Naive thymus-derived CD8-positive, alpha-beta T cell (primary cell): Measurements from ENCODE around the gene SGCD. TPM values are rescaled to one million over a fixed set of nuclear protein-coding genes. Genes with fewer than 3 reads are reported as not detected.

Source experiments
- ATAC-seq, 2 donors: fragments of 150-1000 bp; cut with Tn5 transposase in 1 of 2; sonication (Bioruptor Pico), chemical (Tn5 transposase) in 1 of 2; 1 replicate in 1 of 2; 2 replicates in 1 of 2; pipeline ENCODE4 v1.10.0; 2021; ENCODE audit warnings: mild to moderate bottlenecking in 2 of 2, moderate library complexity in 2 of 2
- POLR2A ChIA-PET: fragments of 350-600 bp; sonication (Branson Sonifier 250); formaldehyde crosslinking; loops from one replicate; lab custom pipeline; 2021; ENCODE audit warnings: antibody characterized with exemption; lab: Charles Lee
- DNase-seq, 10 donors: peaks; one replicate each; pipeline versions ENCODE4 v3.0.0 to v3.0.0-alpha.2; 2020 to 2022
- H3K27ac Mint-ChIP-seq, 10 donors: one replicate each; pipeline ENCODE4 v1.8.0; 2020 to 2022; ENCODE audit warnings: mild to moderate bottlenecking in 10 of 10, mixed read lengths in 10 of 10, moderate library complexity in 4 of 10, inconsistent platforms in 1 of 10
- H3K27me3 Mint-ChIP-seq, 5 donors: one replicate each; pipeline ENCODE4 v1.8.0; 2021 to 2022; ENCODE audit warnings: mixed read lengths in 5 of 5
- H3K36me3 Mint-ChIP-seq, 3 donors: one replicate each; pipeline ENCODE4 v1.8.0; 2020 to 2022; ENCODE audit warnings: mixed read lengths in 3 of 3, mild to moderate bottlenecking in 2 of 3, inconsistent platforms in 1 of 3
- H3K4me1 Mint-ChIP-seq, 4 donors: one replicate each; pipeline ENCODE4 v1.8.0; 2021 to 2022; ENCODE audit warnings: mixed read lengths in 4 of 4
- H3K4me3 Mint-ChIP-seq, 10 donors: one replicate each; pipeline ENCODE4 v1.8.0; 2020 to 2022; ENCODE audit warnings: mild to moderate bottlenecking in 10 of 10, mixed read lengths in 10 of 10, moderate library complexity in 6 of 10, inconsistent platforms in 1 of 10
- H3K9me3 Mint-ChIP-seq, 9 donors: one replicate each; pipeline ENCODE4 v1.8.0; 2020 to 2022; ENCODE audit warnings: mixed read lengths in 9 of 9, mild to moderate bottlenecking in 3 of 9, inconsistent platforms in 1 of 9, moderate library complexity in 1 of 9
- polyA plus RNA-seq, 3 donors: library from polyadenylated mRNA; unstranded; fragments of 300-500 nt; fragmentation: Illumina TruSeq; gene quantifications; one replicate each; pipeline ENCODE4 v1.2.3, GENCODE V29; 2021
- total RNA-seq, 8 experiments: library from RNA in 2 of 8; stranded (reverse) in 2 of 8; gene quantifications; one replicate each; pipeline ENCODE4 v1.2.3 and lab custom pipeline; 2021 to 2026

SGCD gene
- total and polyA plus RNA-seq, 5 experiments from 2014 or later, result 0.18 to 2.0 TPM; not detected in 3

GRCh38 chr5:156778139-156778706 lies 451.3 kb downstream of the SGCD start:
- H3K27ac Mint-ChIP-seq, result no peak overlapping the region
- no peak overlapping the region for H3K4me3 Mint-ChIP-seq
- H3K4me1 Mint-ChIP-seq, result peaks cover 0 to 2% (median under 1%) of the 10 kb centered on the region in 4 donors
- no peak for DNase-seq
- peaks cover 0 to 2% (median 0%) of the 10 kb centered on the region in 3 donors for H3K36me3 Mint-ChIP-seq
- H3K27me3 Mint-ChIP-seq, result peaks cover 0 to 9% (median 2%) of the 10 kb centered on the region in 5 donors
- POLR2A ChIA-PET, result no interaction called here
- ATAC-seq, result no peak
- H3K9me3 Mint-ChIP-seq, result peaks cover 0 to 6% (median 0%) of the 10 kb centered on the region in 9 donors

- ATAC-seq, result no peak
These were observed 451.8 kb downstream of the SGCD start for GRCh38 chr5:156778752-156779151.

GRCh38 chr5:156779436-156779835 lies 452.5 kb downstream of the SGCD start:
- POLR2A ChIA-PET, result no interaction called here
- H3K27ac Mint-ChIP-seq, result no peak overlapping the region
- H3K36me3 Mint-ChIP-seq, result peaks cover 0 to 9% (median 6%) of the 10 kb centered on the region in 3 donors
- H3K27me3 Mint-ChIP-seq, result peaks cover 0 to 9% (median 3%) of the 10 kb centered on the region in 5 donors
- H3K4me3 Mint-ChIP-seq, result no peak overlapping the region
- H3K4me1 Mint-ChIP-seq, result no peaks in the 10 kb centered on the region
- peaks cover 0 to 11% (median 9%) of the 10 kb centered on the region in 9 donors for H3K9me3 Mint-ChIP-seq
- ATAC-seq (no peak), DNase-seq (no peak)

More at GRCh38 chr5:156778752-156779151, 451.8 kb downstream of the SGCD start:
- Mint-ChIP-seq H3K27ac (no peak overlapping the region), H3K9me3 (peaks cover 0 to 7% (median 3%) of the 10 kb centered on the region in 9 donors), H3K4me1 (peaks cover 0 to 2% (median under 1%) of the 10 kb centered on the region in 4 donors), H3K27me3 (peaks cover 0 to 9% (median 2%) of the 10 kb centered on the region in 5 donors), H3K36me3 (peaks cover 0 to 4% (median 2%) of the 10 kb centered on the region in 3 donors), H3K4me3 (no peak overlapping the region)
- DNase-seq, result no peak
- POLR2A ChIA-PET, result no interaction called here

- peaks cover 0 to 10% (median 1%) of the 10 kb centered on the region in 5 donors for H3K27me3 Mint-ChIP-seq
- no peak overlapping the region for H3K4me3 Mint-ChIP-seq
- no peaks in the 10 kb centered on the region for H3K4me1 Mint-ChIP-seq
- POLR2A ChIA-PET, result no interaction called here
- no peak for ATAC-seq
- DNase-seq, result no peak
- peaks cover 0 to 21% (median 9%) of the 10 kb centered on the region in 3 donors for H3K36me3 Mint-ChIP-seq
- H3K9me3 Mint-ChIP-seq, result peaks cover 0 to 43% (median 14%) of the 10 kb centered on the region in 9 donors
- H3K27ac Mint-ChIP-seq, result no peak overlapping the region
These were observed 456.1 kb downstream of the SGCD start for GRCh38 chr5:156783092-156783491.

GRCh38 chr5:156794687-156795086 lies 467.7 kb downstream of the SGCD start:
- peak overlapping the region in 2 of 10 donors; percentile 35 for H3K27ac Mint-ChIP-seq
- ATAC-seq (no peak), DNase-seq (no peak)
- H3K9me3 Mint-ChIP-seq, result peaks cover 0 to 5% (median 0%) of the 10 kb centered on the region in 9 donors
- peaks cover 0 to 8% (median 6%) of the 10 kb centered on the region in 5 donors for H3K27me3 Mint-ChIP-seq
- peaks cover 2 to 6% (median 5%) of the 10 kb centered on the region in 4 donors for H3K4me1 Mint-ChIP-seq
- H3K4me3 Mint-ChIP-seq, result no peak overlapping the region
- POLR2A ChIA-PET, result no interaction called here
- no peaks in the 10 kb centered on the region for H3K36me3 Mint-ChIP-seq

GRCh38 chr5:156798201-156798600 lies 471.2 kb downstream of the SGCD start:
- Mint-ChIP-seq H3K4me3 (no peak overlapping the region), H3K27ac (no peak overlapping the region), H3K4me1 (peaks cover 4 to 6% (median 5%) of the 10 kb centered on the region in 4 donors), H3K36me3 (peaks cover 0 to 3% (median 0%) of the 10 kb centered on the region in 3 donors), H3K27me3 (peaks cover 0 to 8% (median 6%) of the 10 kb centered on the region in 5 donors), H3K9me3 (peaks cover 0 to 3% (median 0%) of the 10 kb centered on the region in 9 donors)
- POLR2A ChIA-PET, result no interaction called here
- ATAC-seq (no peak), DNase-seq (no peak)

- Mint-ChIP-seq H3K27me3 (peaks cover 0 to 8% (median 6%) of the 10 kb centered on the region in 5 donors), H3K9me3 (peaks cover 0 to 3% (median 0%) of the 10 kb centered on the region in 9 donors), H3K27ac (no peak overlapping the region), H3K4me1 (peaks cover under 1 to 5% (median 3%) of the 10 kb centered on the region in 4 donors), H3K36me3 (peaks cover 0 to 3% (median 0%) of the 10 kb centered on the region in 3 donors), H3K4me3 (no peak overlapping the region)
- ATAC-seq (no peak), DNase-seq (no peak)
- POLR2A ChIA-PET, result no interaction called here
These were observed 472.2 kb downstream of the SGCD start for GRCh38 chr5:156799171-156799570.

GRCh38 chr5:156800929-156801328 lies 474.0 kb downstream of the SGCD start:
- ATAC-seq, result no peak
- POLR2A ChIA-PET, result no interaction called here
- Mint-ChIP-seq H3K27me3 (peaks cover 0 to 6% (median 5%) of the 10 kb centered on the region in 5 donors), H3K36me3 (peaks cover 0 to 5% (median 0%) of the 10 kb centered on the region in 3 donors), H3K27ac (no peak overlapping the region), H3K4me3 (no peak overlapping the region), H3K9me3 (peaks cover 0 to 7% (median 0%) of the 10 kb centered on the region in 9 donors), H3K4me1 (peaks cover 0 to 4% (median 1%) of the 10 kb centered on the region in 4 donors)
- no peak for DNase-seq

- Mint-ChIP-seq H3K4me1 (peaks cover 0 to 4% (median 1%) of the 10 kb centered on the region in 4 donors), H3K36me3 (peaks cover 0 to 7% (median 7%) of the 10 kb centered on the region in 3 donors), H3K27ac (no peak overlapping the region), H3K9me3 (peaks cover 0 to 11% (median 7%) of the 10 kb centered on the region in 9 donors), H3K27me3 (peaks cover 0 to 9% (median 4%) of the 10 kb centered on the region in 5 donors), H3K4me3 (no peak overlapping the region)
- DNase-seq (no peak), ATAC-seq (no peak)
- POLR2A ChIA-PET, result no interaction called here
These were observed 475.5 kb downstream of the SGCD start for GRCh38 chr5:156802501-156802900.

GRCh38 chr5:156803404-156803803 lies 476.4 kb downstream of the SGCD start:
- POLR2A ChIA-PET, result no interaction called here
- no peak overlapping the region for H3K27ac Mint-ChIP-seq
- H3K27me3 Mint-ChIP-seq, result peaks cover 0 to 11% (median 4%) of the 10 kb centered on the region in 5 donors
- H3K4me1 Mint-ChIP-seq, result peaks cover 0 to 4% (median 1%) of the 10 kb centered on the region in 4 donors
- H3K36me3 Mint-ChIP-seq, result peaks cover 0 to 8% (median 7%) of the 10 kb centered on the region in 3 donors
- ATAC-seq (no peak), DNase-seq (no peak)
- H3K4me3 Mint-ChIP-seq, result no peak overlapping the region
- H3K9me3 Mint-ChIP-seq, result peaks cover 0 to 15% (median 7%) of the 10 kb centered on the region in 9 donors

GRCh38 chr5:156812959-156813358 lies 486.0 kb downstream of the SGCD start:
- Mint-ChIP-seq H3K4me3 (no peak overlapping the region), H3K9me3 (peaks cover 0 to 10% (median 0%) of the 10 kb centered on the region in 9 donors), H3K27me3 (peaks cover 0 to 4% (median 0%) of the 10 kb centered on the region in 5 donors), H3K4me1 (peaks cover 0 to under 1% (median 0%) of the 10 kb centered on the region in 4 donors), H3K36me3 (no peaks in the 10 kb centered on the region), H3K27ac (no peak overlapping the region)
- DNase-seq (no peak), ATAC-seq (no peak)
- POLR2A ChIA-PET, result no interaction called here

GRCh38 chr5:156815988-156816599 lies 489.1 kb downstream of the SGCD start:
- Mint-ChIP-seq H3K9me3 (peaks cover 0 to 3% (median 0%) of the 10 kb centered on the region in 9 donors), H3K4me1 (peaks cover 0 to 1% (median 0%) of the 10 kb centered on the region in 4 donors), H3K36me3 (no peaks in the 10 kb centered on the region), H3K27me3 (peaks cover 0 to 4% (median 3%) of the 10 kb centered on the region in 5 donors), H3K27ac (peak overlapping the region in 1 of 10 donors; percentile 11), H3K4me3 (no peak overlapping the region)
- ATAC-seq (peak in 1 of 2 donors; percentile 35), DNase-seq (peak in 2 of 10 donors; percentile 4 to 17)
- POLR2A ChIA-PET, result no interaction called here
